ENCODE measurements around the gene ATP11C.

DNA sequence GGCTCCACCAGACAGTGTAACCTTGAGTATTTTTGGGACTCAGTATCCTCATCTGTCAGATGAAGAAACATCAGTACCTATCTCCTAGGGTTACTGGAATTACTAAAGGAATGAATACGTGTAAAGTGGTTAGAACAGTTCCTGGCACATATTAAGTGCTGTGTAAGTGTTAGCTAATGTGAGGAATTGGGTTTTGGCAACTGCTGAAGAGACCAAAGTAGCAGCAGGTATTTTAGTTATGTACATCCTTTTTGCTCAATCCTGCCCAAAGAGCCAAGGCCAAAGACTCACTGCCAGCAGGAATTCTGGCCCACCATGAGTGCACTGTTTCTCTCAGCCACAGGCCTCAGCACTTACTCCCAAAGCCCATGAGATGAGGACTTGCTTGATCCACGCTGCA lies 208.2 kb downstream of the ATP11C start:
- no peak for TF ChIP-seq CTCF (conservative IDR thresholded peaks at IDR 0.05; ENCODE audit: low read depth in 2 of 2)
- TF ChIP-seq POLR2AphosphoS5 (IDR thresholded peaks at IDR 0.05; ENCODE audit: low read depth) = no peak
- TF ChIP-seq EZH2 (IDR thresholded peaks at IDR 0.05; ENCODE audit: low read depth, unreplicated experiment) = no peak
- TF ChIP-seq ZNF331 (CRISPR knock-in tag; IDR thresholded peaks at IDR 0.05; ENCODE audit: low read depth) = no peak
- TF ChIP-seq JUNB (IDR thresholded peaks at IDR 0.05; ENCODE audit: unreplicated experiment) = no peak
- no peak for TF ChIP-seq REST (IDR thresholded peaks at IDR 0.05; ENCODE audit: unreplicated experiment)

Measured in GM23338 (cell line).